Globus pallidus (tissue), 1 donor: ENCODE data around the gene OR2D2.
"Not testable (repeated sequence)": the region's sequence is repeated elsewhere in the genome, so short reads cannot be mapped to it uniquely, and the experiment has no call there.

ENCODE experiments used
- DNase-seq: peaks from one replicate; pipeline ENCODE4 v3.0.0-alpha.2; 2015; ENCODE audit warnings: low spot score

Gene OR2D2

GRCh38 chr11:6882751-6883150, 9.5 kb downstream of the OR2D2 start:
- DNase-seq = no peak

DNA sequence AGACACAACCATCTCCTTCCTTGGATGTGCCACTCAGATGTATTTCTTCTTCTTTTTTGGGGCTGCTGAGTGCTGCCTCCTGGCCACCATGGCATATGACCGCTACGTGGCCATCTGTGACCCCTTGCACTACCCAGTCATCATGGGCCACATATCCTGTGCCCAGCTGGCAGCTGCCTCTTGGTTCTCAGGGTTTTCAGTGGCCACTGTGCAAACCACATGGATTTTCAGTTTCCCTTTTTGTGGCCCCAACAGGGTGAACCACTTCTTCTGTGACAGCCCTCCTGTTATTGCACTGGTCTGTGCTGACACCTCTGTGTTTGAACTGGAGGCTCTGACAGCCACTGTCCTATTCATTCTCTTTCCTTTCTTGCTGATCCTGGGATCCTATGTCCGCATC, 15.4 kb downstream of the OR2D2 start:
- no peak for DNase-seq

- no peak for DNase-seq
These were observed 16.0 kb downstream of the OR2D2 start, which contains the start of gene OR10A4 for GRCh38 chr11:6876325-6876724. TSS of gene OR10A4 (plus strand) at chr11:6876625. CDS start at chr11:6876648, 23 bp downstream.

DNA sequence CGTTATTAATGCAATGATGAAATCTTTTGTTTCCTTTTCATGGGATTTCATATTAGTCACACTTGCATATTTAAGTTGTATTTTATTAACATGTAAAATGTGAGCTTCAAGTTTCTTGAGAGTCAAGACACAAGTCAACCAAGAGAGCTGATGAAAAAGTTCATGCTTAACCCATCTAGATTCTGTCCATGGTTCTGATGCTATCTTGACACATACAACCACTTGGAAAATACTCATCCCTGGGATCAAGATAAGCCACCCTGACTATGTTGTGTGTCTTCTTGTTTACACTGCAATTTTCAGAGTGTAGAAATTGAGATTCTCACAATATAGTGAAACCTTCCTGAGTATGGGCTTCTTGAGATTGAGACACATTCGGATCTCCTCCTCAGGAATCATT, 16.5 kb downstream of the OR2D2 start:
- no peak for DNase-seq

DNA sequence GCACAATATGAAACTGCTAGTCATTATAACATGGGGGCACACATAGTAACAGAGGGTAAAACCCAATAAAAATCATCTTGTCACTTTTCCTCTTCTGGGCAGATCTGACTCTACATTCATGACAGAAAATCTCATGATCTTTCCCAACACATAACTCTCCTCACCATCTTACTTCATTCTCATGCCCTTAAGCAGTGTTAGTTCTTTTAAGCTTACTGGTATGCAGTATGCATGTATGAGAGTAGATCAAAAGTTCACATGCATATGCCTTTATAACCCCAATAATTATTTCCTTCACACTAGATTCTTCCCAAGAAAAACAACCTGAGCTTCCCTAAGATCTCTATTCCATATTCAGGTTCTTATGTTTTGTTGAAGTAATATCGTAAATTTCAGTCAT, 21.0 kb downstream of the OR2D2 start:
- no peak for DNase-seq

DNA sequence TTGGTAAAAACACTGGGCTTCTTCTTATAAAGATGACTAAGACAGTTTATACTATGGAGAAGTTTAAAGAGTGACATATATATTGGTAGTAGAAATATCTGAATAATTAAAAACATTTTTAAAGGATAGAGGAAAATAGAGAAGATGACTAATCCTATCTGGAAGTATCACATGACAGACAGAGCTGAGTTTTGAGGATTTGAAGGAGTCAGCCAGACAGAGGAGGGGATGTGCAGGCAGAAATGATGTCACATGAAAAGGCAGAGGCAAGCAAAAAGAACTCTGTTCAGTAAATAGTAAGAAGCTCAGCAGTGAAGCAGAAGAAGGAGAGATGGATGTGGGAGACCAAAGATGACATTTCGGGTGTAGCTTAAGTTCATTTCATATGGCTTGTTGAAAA, 27.9 kb downstream of the OR2D2 start:
- no peak for DNase-seq

DNA sequence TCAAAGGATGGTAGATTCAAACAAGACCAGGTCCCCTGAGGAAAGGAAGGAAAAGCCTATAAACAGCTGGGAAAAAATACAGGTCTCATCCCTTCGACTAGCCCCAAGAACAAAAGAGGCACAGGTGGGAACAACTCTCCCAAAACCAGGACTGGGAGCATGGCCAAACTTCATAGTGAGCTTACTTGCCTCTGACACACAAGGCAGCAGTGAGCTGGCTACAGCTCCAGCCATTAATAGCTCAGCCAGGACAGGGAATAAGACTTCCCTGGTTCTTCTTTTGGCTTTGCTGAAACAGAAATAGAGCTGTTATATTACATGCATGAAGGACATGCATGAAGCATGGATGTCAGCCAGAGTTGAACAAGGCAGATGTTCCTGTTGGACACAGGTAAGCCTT, 29.3 kb downstream of the OR2D2 start, which contains the start of gene OR10A2:
TSS of gene OR10A2 (plus strand) at position 97 of the 400 bp plus-strand sequence. CDS start 6,698 bp downstream, outside the sequence.
- DNase-seq = no peak

DNA sequence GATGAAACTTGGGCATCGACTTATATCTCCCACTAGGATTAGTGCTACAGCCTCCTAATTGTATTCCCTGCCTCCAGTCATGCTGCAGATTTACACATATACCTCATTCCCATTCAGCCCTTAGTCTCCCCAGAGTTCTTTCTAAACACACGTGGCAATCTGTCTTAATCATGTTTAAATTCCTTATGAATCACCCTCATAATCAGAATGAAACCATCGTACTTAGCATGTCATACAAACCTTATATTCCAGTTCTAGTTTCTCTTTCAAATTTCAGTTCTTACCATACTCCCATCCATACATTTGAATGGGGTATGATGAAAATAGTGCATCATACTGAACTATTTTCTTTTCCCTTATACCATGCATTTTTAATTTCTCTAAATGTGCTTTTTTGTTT, 35.4 kb downstream of the OR2D2 start:
- DNase-seq = no peak

DNA sequence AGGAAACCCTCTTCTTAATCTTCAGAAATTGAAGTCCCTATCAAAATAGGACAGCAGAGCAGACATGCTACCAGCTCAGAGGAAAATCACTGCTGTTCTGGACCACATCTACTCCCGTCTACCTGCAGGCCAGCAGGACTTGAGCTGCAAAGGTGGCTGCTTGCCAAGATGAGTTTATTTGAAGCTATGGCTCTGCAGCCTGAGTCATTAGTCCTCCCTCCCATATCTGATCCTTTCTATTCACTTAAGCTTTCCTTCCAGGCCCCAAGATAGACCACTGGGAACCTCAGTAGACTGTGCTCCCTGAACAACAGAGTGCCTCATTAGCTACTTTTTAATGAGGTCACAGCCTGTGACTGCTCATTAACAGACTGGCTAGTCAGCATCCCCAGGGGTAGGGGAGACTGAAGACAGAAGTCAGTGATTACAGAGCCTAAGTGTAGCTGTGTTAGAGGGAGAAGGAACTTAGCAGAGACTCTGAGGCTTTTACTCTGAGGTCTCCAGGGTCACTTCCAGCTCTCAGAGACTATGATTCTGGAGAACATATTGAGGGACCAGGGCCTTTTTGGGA, 36.2 kb downstream of the OR2D2 start:
- DNase-seq = no peak

DNA sequence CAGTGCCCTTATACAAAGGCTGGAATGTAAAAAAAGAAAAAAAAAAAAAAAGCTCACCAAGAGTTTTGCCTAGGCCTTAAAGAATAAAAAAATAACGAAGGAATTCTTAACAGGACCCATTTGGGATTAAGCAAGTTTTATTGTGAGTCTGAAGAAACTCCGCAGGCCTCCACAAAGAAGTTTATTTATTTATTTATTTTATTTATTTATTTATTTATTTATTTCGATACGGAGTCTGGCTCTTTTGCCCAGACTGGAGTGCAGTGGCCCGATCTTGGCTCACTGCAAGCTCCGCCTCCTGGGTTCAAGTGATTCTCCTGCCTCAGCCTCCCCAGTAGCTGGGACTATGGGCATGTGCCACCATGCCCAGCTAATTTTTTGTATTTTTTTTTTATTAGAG, 37.5 kb downstream of the OR2D2 start:
- not testable (repeated sequence) for DNase-seq

DNA sequence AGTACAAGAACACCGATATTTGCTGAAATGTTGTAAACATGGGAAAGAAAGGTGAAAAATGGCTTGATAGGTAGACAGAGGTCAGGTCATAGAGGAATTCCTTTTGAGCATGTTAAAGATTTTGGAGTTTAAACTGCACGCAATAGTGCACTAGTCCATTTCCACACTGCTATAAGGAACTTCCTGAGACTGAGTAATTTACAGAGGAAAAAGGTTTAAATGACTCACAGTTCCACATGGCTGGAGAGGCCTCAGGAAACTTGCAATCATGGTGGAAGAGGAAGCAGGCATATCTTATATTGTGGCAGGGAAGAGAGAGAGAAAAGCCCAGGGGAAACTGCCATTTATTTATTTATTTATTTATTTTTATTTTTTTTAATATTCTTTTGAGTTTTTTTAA, 41.8 kb downstream of the OR2D2 start:
- no peak for DNase-seq

GRCh38 chr11:6845383-6845782, 46.9 kb downstream of the OR2D2 start, which contains the start of gene OR10A5:
TSS of gene OR10A5 (plus strand) at chr11:6845683. CDS start at chr11:6845683, 0 bp downstream.
- no peak for DNase-seq

DNA sequence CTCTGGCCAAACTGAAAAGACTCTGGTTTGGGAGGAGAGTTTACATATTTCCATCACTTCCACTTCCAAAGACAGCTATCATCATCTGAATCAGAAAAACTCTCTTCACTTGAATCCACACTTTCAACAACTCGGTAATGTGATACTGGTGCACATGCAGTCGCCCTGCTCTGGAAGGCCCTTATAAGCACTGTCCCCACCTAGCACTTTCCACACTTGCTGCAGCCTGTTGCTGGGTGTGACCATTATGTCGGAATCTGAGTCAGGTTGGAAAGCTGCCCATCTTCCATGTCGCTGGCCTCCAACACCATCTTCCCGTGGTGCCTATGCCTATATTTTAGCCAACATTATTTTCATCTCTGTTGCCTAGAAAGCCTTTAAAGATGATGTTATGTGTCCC, 47.9 kb downstream of the OR2D2 start:
- no peak for DNase-seq

DNA sequence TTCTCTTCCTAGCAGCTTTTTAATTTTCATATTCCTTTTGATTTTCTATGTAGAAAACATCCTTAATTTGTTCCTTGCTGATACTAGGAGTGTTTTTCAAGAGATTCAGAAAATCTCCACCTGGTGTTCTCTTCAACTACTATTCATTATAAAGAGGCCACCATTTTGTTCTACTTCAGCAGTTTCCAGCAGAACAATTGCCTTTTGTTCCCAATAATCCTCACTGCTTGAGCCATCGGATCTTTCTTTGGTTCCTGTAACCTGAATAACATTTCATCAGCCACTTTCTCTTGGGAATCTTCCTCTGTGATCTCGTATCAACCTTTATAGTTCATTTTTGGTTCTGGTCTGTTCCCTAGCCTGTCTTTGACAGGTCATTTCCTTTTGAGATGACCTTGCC, 48.6 kb downstream of the OR2D2 start:
- DNase-seq = no peak

DNA sequence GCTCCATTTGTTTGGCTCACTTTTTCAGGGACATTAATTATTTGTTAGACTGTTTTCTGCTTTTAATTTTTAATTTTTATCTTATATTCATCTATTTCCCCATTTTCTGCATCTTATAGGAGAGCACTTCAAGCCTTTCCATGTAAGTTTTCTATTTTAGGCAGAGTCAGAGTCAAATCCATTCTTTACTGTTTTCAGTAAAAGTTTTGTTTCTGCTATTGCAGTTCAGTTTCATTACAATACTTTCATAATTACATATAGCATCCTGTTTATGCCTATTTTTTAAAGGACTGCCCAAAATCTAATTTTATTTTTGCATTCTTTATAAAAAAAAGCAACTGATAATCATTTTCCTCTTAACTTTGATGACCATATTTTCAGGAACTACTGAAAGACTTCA, 50.6 kb downstream of the OR2D2 start:
- DNase-seq = no peak
